Embryonic facial prominence (tissue), 1 donor: ENCODE results near the gene SLC12A7.

Experiments used
- DNase-seq: peaks from one replicate; pipeline ENCODE4 v3.0.0-alpha.2; 2016; ENCODE audit errors: extremely low spot score

SLC12A7 gene

DNA sequence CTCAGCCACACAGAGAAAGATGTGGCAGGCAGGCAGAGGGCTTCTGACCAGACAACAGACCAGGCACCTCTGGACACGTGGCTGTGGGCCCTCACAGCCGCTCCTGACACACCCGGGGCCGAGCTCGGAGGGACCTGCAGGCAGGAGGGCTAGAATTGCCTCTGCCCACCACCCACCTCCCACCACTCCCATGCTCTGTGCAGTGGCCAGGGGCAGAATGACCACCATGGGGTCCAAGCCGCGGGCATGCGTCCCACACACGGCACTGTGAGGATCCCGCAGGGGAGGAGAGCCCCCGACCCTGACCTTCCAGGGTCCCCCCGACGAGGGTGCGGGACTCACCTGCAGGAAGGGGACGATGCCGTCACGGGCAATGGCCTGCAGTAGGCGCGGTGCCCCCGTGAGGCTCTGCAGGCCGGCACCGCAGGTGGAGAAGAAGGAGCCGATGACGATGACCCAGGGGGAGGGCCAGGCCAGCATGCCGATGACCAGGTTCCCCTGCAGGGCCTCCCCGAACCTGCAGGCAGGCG, 34.3 kb downstream of the SLC12A7 start:
- DNase-seq: no peak

DNA sequence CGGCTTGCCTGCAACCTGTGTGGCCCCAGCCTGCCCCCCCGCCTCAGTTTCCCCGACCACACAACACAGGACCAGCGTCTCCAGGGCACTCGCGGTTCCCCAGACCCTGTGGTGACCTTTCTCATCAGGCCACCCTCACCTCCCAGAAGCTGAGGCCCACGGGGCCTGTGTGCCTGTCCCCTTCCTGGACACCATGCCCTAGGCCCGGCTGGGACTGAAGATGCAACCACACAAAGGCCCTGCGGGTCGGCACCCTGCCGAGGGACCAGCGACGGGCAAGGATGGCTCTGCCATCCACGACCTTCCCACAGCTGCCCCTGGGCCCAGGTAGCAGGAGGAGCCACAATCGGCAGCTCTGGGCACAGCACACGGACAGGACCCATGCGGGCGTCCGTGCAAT, 34.8 kb downstream of the SLC12A7 start:
- no peak for DNase-seq

DNA sequence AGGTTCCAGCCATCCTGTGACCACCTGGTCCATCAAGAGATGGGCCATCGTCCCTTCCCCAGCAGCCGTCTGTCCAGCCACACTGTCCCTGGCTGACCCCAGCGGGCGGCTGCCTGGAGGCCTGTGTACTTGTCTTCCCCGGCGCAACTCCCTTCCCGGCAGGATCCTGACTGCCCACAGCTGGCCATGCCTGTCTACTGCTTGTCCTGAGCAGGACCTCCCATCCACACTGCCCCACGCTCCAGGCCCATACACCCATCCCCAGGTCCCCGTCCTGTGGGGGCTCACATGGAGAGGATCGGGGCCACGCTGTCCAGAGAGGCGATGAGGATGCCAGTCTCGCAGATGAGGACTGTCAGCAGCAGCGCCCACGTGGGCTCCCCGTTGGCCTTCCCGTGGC, 35.5 kb downstream of the SLC12A7 start:
- no peak for DNase-seq

- DNase-seq: no peak
Observed at GRCh38 chr5:1075931-1076330, 35.9 kb downstream of the SLC12A7 start.

- DNase-seq: no peak
Observed at GRCh38 chr5:1075555-1075881, 36.3 kb downstream of the SLC12A7 start.

- no peak for DNase-seq
Observed at GRCh38 chr5:1074816-1075554, 36.9 kb downstream of the SLC12A7 start.

DNA sequence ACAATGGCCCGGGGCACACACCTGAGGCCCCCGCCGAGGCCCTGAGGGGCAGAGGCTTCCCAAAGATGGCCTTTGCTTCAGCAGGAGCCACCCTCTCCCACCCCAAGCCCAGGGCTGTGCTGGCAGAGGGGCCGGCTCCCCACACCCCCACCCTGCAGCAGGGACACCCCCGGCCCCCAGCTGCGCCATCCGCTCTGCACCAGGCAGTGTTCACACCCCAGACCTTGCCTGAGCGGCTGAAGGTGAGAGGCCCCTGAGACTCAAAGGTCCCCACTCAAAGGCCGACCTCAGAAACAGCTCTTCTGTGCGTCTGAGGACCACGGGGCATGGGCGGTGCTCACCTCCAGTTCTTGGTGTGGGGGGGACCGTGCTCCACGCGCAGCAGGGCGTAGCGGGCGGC, 37.6 kb downstream of the SLC12A7 start:
- DNase-seq: no peak

DNA sequence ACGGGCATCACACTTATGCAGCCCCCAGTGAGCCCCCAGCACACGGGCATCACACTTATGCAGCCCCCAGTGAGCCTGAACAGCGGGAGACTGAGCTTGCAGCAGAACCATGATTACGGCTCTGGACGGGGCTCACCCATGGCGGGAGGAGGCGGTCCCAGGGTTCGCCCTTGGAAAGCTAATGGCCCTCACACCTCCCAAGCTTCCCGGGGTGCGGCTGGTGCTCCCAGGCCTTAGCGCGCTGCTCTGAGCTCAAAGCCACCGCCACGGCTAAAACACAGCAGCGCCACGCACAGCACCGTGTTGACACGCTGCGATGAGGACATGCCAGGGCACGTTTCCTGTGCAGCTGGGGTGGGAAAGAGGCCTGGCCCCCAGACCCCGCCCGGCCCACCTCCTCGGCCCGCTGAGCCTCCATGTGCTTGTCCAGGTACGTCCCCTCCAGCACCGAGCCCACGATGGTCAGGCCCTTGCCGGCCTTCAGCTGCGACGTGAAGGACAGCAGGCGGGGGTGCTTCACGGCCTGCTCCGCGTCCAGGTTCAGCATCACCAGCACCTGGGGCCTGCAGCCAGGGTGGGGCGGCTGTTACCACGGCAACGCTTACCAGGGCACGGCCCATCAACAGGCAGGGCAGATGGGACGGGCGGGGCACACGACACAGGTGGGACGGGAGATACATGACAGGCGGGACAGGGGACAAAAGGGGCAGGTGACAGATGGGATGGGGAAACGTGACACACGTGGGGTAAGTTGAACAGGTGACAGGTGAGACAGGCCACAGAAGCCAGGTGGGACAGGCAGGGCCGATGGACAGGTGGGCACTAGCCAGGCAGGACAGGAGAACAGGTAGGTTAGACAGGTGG, 38.4 kb downstream of the SLC12A7 start:
- no peak for DNase-seq

GRCh38 chr5:1069720-1070088, 42.2 kb downstream of the SLC12A7 start:
- no peak for DNase-seq

GRCh38 chr5:1068895-1069719, 42.8 kb downstream of the SLC12A7 start:
- DNase-seq: no peak

DNA sequence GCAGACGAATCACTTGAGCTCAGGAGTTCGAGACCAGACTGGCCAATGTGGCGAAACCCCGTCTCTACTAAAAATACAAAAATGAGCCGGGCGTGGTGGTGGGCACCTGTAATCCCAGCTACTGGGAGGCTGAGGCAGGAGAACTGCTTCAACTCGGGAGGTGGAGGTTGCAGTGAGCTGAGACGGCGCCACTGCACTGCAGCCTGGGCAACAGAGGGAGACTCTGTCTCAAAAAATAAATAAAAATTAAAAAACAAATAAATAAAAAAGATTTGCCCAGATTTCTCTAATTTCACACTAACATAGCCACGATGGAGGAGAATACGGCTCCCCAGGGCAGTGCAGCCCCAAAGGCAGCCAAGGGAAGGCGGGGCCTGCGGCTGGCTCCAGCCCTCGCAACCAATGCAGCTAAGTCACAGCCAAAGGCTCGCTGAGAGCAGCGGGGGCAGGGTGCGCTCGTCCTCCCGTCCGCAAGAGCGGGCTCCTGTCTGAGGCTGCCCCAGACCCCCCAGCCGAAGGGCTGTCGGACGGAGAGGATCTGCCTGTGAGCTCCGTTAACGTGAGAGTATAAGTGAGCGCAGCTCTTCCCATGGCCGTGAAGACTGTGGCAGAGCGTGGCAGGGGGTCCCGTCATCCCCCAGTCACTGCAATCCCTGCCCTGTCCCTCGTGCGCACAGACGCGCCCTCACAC, 43.5 kb downstream of the SLC12A7 start:
- no peak for DNase-seq

- DNase-seq: no peak
Observed at GRCh38 chr5:1067141-1068121, 44.4 kb downstream of the SLC12A7 start.

GRCh38 chr5:1066676-1067075, 45.2 kb downstream of the SLC12A7 start:
- no peak for DNase-seq

- no peak for DNase-seq
Observed at GRCh38 chr5:1065891-1066650, 45.8 kb downstream of the SLC12A7 start.

GRCh38 chr5:1065143-1065750, 46.6 kb downstream of the SLC12A7 start:
- DNase-seq: no peak

GRCh38 chr5:1064383-1065142, 47.3 kb downstream of the SLC12A7 start:
- no peak for DNase-seq

- DNase-seq: no peak
Observed at GRCh38 chr5:1063661-1064382, 48.0 kb downstream of the SLC12A7 start.
